HEK293 (cell line): ENCODE results near the gene G2E3.

ENCODE experiments used
- CTCF ChIA-PET: fragments of 350-600 bp; formaldehyde crosslinking; extraction: SDS; loops from one replicate; lab custom pipeline; 2021; ENCODE audit warnings: antibody characterized with exemption; lab: Yijun Ruan, JAX
- POLR2A ChIA-PET: fragments of 300-600 bp; formaldehyde crosslinking; extraction: SDS; loops from one replicate; lab custom pipeline; 2020; ENCODE audit warnings: antibody characterized with exemption, inconsistent platforms; lab: Yijun Ruan, JAX
- H3K27ac ChIP-seq: fragments of 200-500 bp; sonication (Bioruptor generic); 2 replicates; pipeline ENCODE4 v1.5.1; 2014; ENCODE audit warnings: low read depth, low read length, control low read depth, inconsistent platforms; ENCODE audit errors: extremely low read depth
- H3K36me3 ChIP-seq, 2 experiments: fragments of 200-500 bp in 1 of 2; sonication (Bioruptor generic) in 1 of 2; 1 replicate in 1 of 2; 2 replicates in 1 of 2; pipeline ENCODE4 v1.5.1; 2014 to 2017; ENCODE audit warnings: inconsistent platforms in 2 of 2, low read length in 2 of 2; ENCODE audit not compliant: control insufficient read depth in 2 of 2, insufficient read depth in 1 of 2
- H3K4me1 ChIP-seq: fragments of 200-500 bp; sonication (Bioruptor generic); 2 replicates; pipeline ENCODE4 v1.5.1; 2014; ENCODE audit warnings: mild to moderate bottlenecking, low read length, inconsistent platforms; ENCODE audit not compliant: control insufficient read depth, insufficient read depth
- H3K4me3 ChIP-seq: 2 replicates; pipeline ENCODE4 v1.5.1; 2011; ENCODE audit warnings: low read depth, mild to moderate bottlenecking, control low read depth, low read length, moderate library complexity
- H3K9me3 ChIP-seq: fragments of 200-500 bp; sonication (Bioruptor generic); 2 replicates; pipeline ENCODE4 v1.5.1; 2014; ENCODE audit warnings: low read depth, low read length, inconsistent platforms; ENCODE audit not compliant: control insufficient read depth, insufficient read depth
- GFI1B ChIP-seq: fragments of 450-650 bp; formaldehyde crosslinking; IDR thresholded peaks from 2 replicates; pipeline ENCODE4 v1.5.1; 2016; ENCODE audit warnings: missing biosample characterization, missing genetic modification characterization
- KLF7 ChIP-seq: fragments of 450-650 bp; formaldehyde crosslinking; IDR thresholded peaks from 2 replicates; pipeline ENCODE4 v1.5.1; 2016; ENCODE audit warnings: missing biosample characterization, missing genetic modification characterization, borderline replicate concordance
- MEIS1 ChIP-seq: sonication (generic); formaldehyde crosslinking; IDR thresholded peaks from 2 replicates; pipeline ENCODE4 v1.8.1; 2022; ENCODE audit warnings: missing genetic modification reagents, mild to moderate bottlenecking, borderline replicate concordance
- PRDM1 ChIP-seq: fragments of 450-650 bp; formaldehyde crosslinking; IDR thresholded peaks from 2 replicates; pipeline ENCODE4; 2016; ENCODE audit warnings: missing biosample characterization, missing genetic modification characterization
- PRDM4 ChIP-seq: fragments of 450-650 bp; formaldehyde crosslinking; IDR thresholded peaks from 2 replicates; pipeline ENCODE4 v1.5.1; 2017; ENCODE audit warnings: missing biosample characterization, missing genetic modification characterization
- PRDM6 ChIP-seq: fragments of 450-650 bp; formaldehyde crosslinking; IDR thresholded peaks from 2 replicates; pipeline ENCODE4 v1.5.1; 2017; ENCODE audit warnings: missing biosample characterization, missing genetic modification characterization
- REST ChIP-seq: fragments of 450-650 bp; formaldehyde crosslinking; IDR thresholded peaks from 2 replicates; pipeline ENCODE4 v1.5.1; 2016; ENCODE audit warnings: missing biosample characterization, missing genetic modification characterization
- SP2 ChIP-seq: fragments of 450-650 bp; formaldehyde crosslinking; IDR thresholded peaks from 2 replicates; pipeline ENCODE4 v1.5.1; 2016; ENCODE audit warnings: missing biosample characterization, missing genetic modification characterization
- ZBTB48 ChIP-seq: fragments of 450-650 bp; formaldehyde crosslinking; IDR thresholded peaks from 2 replicates; pipeline ENCODE4 v1.5.1; 2016; ENCODE audit warnings: missing biosample characterization, missing genetic modification characterization
- ZIC2 ChIP-seq: fragments of 450-650 bp; formaldehyde crosslinking; IDR thresholded peaks from 2 replicates; pipeline ENCODE4 v1.5.1; 2016; ENCODE audit warnings: missing biosample characterization, missing genetic modification characterization
- ZNF112 ChIP-seq: fragments of 450-650 bp; formaldehyde crosslinking; IDR thresholded peaks from 2 replicates; pipeline ENCODE4 v1.5.0; 2017; ENCODE audit warnings: missing biosample characterization, missing genetic modification characterization
- ZNF148 ChIP-seq: fragments of 450-650 bp; formaldehyde crosslinking; IDR thresholded peaks from 2 replicates; pipeline ENCODE4 v1.5.0; 2017; ENCODE audit warnings: missing biosample characterization, missing genetic modification characterization, borderline replicate concordance
- ZNF175 ChIP-seq: fragments of 450-650 bp; formaldehyde crosslinking; IDR thresholded peaks from 2 replicates; pipeline ENCODE4 v1.5.1; 2016; ENCODE audit warnings: missing biosample characterization, missing genetic modification characterization
- ZNF239 ChIP-seq: fragments of 450-650 bp; formaldehyde crosslinking; IDR thresholded peaks from 2 replicates; pipeline ENCODE4 v1.5.1; 2016; ENCODE audit warnings: missing biosample characterization, missing genetic modification characterization
- ZNF501 ChIP-seq: fragments of 450-650 bp; formaldehyde crosslinking; IDR thresholded peaks from 2 replicates; pipeline ENCODE4 v1.5.1; 2016; ENCODE audit warnings: missing biosample characterization, missing genetic modification characterization
- ZNF510 ChIP-seq: fragments of 450-650 bp; formaldehyde crosslinking; IDR thresholded peaks from 2 replicates; pipeline ENCODE4 v1.5.1; 2018; ENCODE audit warnings: mild to moderate bottlenecking, missing genetic modification characterization, missing biosample characterization; ENCODE audit not compliant: insufficient replicate concordance
- ZNF560 ChIP-seq: fragments of 450-650 bp; formaldehyde crosslinking; IDR thresholded peaks from 2 replicates; pipeline ENCODE4 v1.5.1; 2017; ENCODE audit warnings: missing biosample characterization, missing genetic modification characterization, borderline replicate concordance
- ZNF645 ChIP-seq: fragments of 450-650 bp; formaldehyde crosslinking; IDR thresholded peaks from 2 replicates; pipeline ENCODE4; 2016; ENCODE audit warnings: missing biosample characterization, missing genetic modification characterization
- ZNF707 ChIP-seq: fragments of 450-650 bp; formaldehyde crosslinking; IDR thresholded peaks from 2 replicates; pipeline ENCODE4 v1.5.1; 2016; ENCODE audit warnings: missing biosample characterization, missing genetic modification characterization
- ZSCAN23 ChIP-seq: fragments of 450-650 bp; formaldehyde crosslinking; IDR thresholded peaks from 2 replicates; pipeline ENCODE4 v1.5.1; 2016; ENCODE audit warnings: missing biosample characterization, missing genetic modification characterization
- ZSCAN5A ChIP-seq: fragments of 450-650 bp; formaldehyde crosslinking; IDR thresholded peaks from 2 replicates; pipeline ENCODE4 v1.5.1; 2016; ENCODE audit warnings: missing biosample characterization, missing genetic modification characterization

The G2E3 gene

GRCh38 chr14:30528119-30528518 is 30.8 kb upstream of the G2E3 start (continued):
- peak; percentile 84 for TF ChIP-seq REST (tag by site-specific recombination)

GRCh38 chr14:30528778-30529642 is 29.9 kb upstream of the G2E3 start:
- ChIA-PET CTCF (no interaction called here), POLR2A (no interaction called here)
- H3K36me3 ChIP-seq, result no peaks in the 10 kb centered on the region
- no peak overlapping the region for H3K4me3 ChIP-seq
- H3K9me3 ChIP-seq, result no peaks in the 10 kb centered on the region
- H3K27ac ChIP-seq, result no peak overlapping the region
- TF ChIP-seq PRDM1 (tag by site-specific recombination) (no peak), PRDM4 (no peak), ZSCAN23 (no peak), ZBTB48 (tag by site-specific recombination) (no peak), ZNF175 (tag by site-specific recombination) (no peak), ZNF239 (tag by site-specific recombination) (no peak), ZNF501 (tag by site-specific recombination) (no peak), ZSCAN5A (tag by site-specific recombination) (no peak), ZNF560 (tag by site-specific recombination) (no peak), ZNF112 (tag by site-specific recombination) (no peak), ZNF707 (tag by site-specific recombination) (no peak), GFI1B (tag by site-specific recombination) (no peak), ZNF510 (tag by site-specific recombination) (no peak), ZIC2 (tag by site-specific recombination) (no peak), SP2 (tag by site-specific recombination) (no peak), PRDM6 (no peak), ZNF645 (tag by site-specific recombination) (no peak), KLF7 (no peak), ZNF148 (tag by site-specific recombination) (no peak), MEIS1 (CRISPR knock-in tag) (no peak)
- H3K4me1 ChIP-seq, result no peaks in the 10 kb centered on the region
